GM23248 (cell line): ENCODE results near the gene VPS37B. TPM values are rescaled to one million over a fixed set of nuclear protein-coding genes. Genes with fewer than 3 reads are reported as not detected.

Source experiments
- DNase-seq: peaks from one replicate; pipeline ENCODE4 v3.0.0-alpha.2; 2015
- H2AFZ ChIP-seq: fragments of 200-600 bp; sonication (generic); 2 replicates; pipeline ENCODE4 v1.6.1; 2016; ENCODE audit warnings: antibody characterized with exemption
- H3F3A ChIP-seq: fragments of 200-600 bp; sonication (generic); 2 replicates; pipeline ENCODE4 v1.6.1; 2016; ENCODE audit warnings: mild to moderate bottlenecking, antibody characterized with exemption, mixed run types; ENCODE audit not compliant: insufficient read depth
- H3K27ac ChIP-seq: fragments of 200-600 bp; sonication (generic); 2 replicates; pipeline ENCODE4 v1.5.1; 2016; ENCODE audit warnings: mild to moderate bottlenecking
- H3K27me3 ChIP-seq: fragments of 200-600 bp; sonication (generic); replicated peaks from 2 replicates; pipeline ENCODE4 v1.6.1; 2016; ENCODE audit warnings: mild to moderate bottlenecking; ENCODE audit not compliant: insufficient read depth
- H3K36me3 ChIP-seq: fragments of 200-600 bp; sonication (generic); 2 replicates; pipeline ENCODE4 v1.6.1; 2016; ENCODE audit warnings: low read depth, mild to moderate bottlenecking
- H3K4me1 ChIP-seq: fragments of 200-600 bp; sonication (generic); 2 replicates; pipeline ENCODE4 v1.6.1; 2016; ENCODE audit warnings: mild to moderate bottlenecking; ENCODE audit not compliant: insufficient read depth
- H3K4me2 ChIP-seq: fragments of 200-600 bp; sonication (generic); one replicate; pipeline ENCODE4 v1.6.1; 2016; ENCODE audit warnings: mild to moderate bottlenecking; ENCODE audit not compliant: unreplicated experiment
- H3K4me3 ChIP-seq: fragments of 200-600 bp; sonication (generic); 2 replicates; pipeline ENCODE4 v1.5.1; 2016; ENCODE audit warnings: mild to moderate bottlenecking
- H3K79me2 ChIP-seq: fragments of 200-600 bp; sonication (generic); 2 replicates; pipeline ENCODE4 v1.6.1; 2016; ENCODE audit warnings: mild to moderate bottlenecking; ENCODE audit not compliant: insufficient read depth
- H3K9ac ChIP-seq: fragments of 200-600 bp; sonication (generic); 2 replicates; pipeline ENCODE4 v1.6.1; 2016; ENCODE audit warnings: mild to moderate bottlenecking
- H3K9me2 ChIP-seq: fragments of 200-600 bp; sonication (generic); 2 replicates; pipeline ENCODE4 v1.6.1; 2016; ENCODE audit warnings: mixed run types, mild to moderate bottlenecking, moderate library complexity; ENCODE audit not compliant: insufficient read depth
- H3K9me3 ChIP-seq: fragments of 200-600 bp; sonication (generic); one replicate; pipeline ENCODE4 v1.6.1; 2017; ENCODE audit warnings: low read depth
- H4K20me1 ChIP-seq: fragments of 200-600 bp; sonication (generic); 2 replicates; pipeline ENCODE4 v1.6.0; 2016; ENCODE audit not compliant: insufficient read depth
- EZH2 ChIP-seq: fragments of 200-600 bp; sonication (generic); IDR thresholded peaks from 2 replicates; pipeline ENCODE4 v1.6.1; 2018; ENCODE audit warnings: antibody characterized with exemption, mild to moderate bottlenecking; ENCODE audit not compliant: insufficient read depth, poor library complexity, severe bottlenecking
- EZH2phosphoT487 ChIP-seq: fragments of 200-600 bp; sonication (generic); IDR thresholded peaks from 2 replicates; pipeline ENCODE4 v1.6.1; 2018; ENCODE audit warnings: antibody characterized with exemption, moderate library complexity, mild to moderate bottlenecking, low read depth; ENCODE audit not compliant: insufficient read depth
- WGBS, 2 experiments: methylation state at CpG; one replicate each; pipeline ENCODE4 v1.1.6; 2015 to 2017; ENCODE audit warnings: low lambda C conversion rate in 2 of 2, low coverage in 1 of 2; ENCODE audit errors: missing lambda C conversion rate in 2 of 2; 5-methylcytosine and 5-hydroxymethylcytosine counted together
- in situ Hi-C: fragments of 300-500 bp; cut with MboI; formaldehyde crosslinking; loops from 2 replicates; pipeline ENCODE4 v1.15.0; 2020
- polyA plus RNA-seq: library from polyadenylated mRNA; unstranded; fragments of >200 nt; fragmentation: Nextera tagmentation; extraction: Ambion mirVana; gene quantifications from 2 replicates; pipeline ENCODE4 v1.2.1, GENCODE V29; 2016
- total RNA-seq: library from RNA; depleted of rRNA; stranded (reverse); fragments of >200 nt; shearing (Covaris generic); gene quantifications from 2 replicates; pipeline ENCODE4 v1.2.3, GENCODE V29; 2014

Gene VPS37B
- total and polyA plus RNA-seq, 2 experiments from 2014 or later: 19.1 to 31.3 TPM

- DNase-seq: no peak
- Histone ChIP-seq H3K9me2 (no peaks in the 10 kb centered on the region), H3K79me2 (peaks cover 27% of the 10 kb centered on the region), H3K4me2 (no peak overlapping the region), H3K4me1 (peaks cover 9% of the 10 kb centered on the region), H2AFZ (no peak overlapping the region), H3K9me3 (no peaks in the 10 kb centered on the region), H4K20me1 (no peaks in the 10 kb centered on the region), H3F3A (peaks cover 13% of the 10 kb centered on the region; the same call in 1 of the 2 replicates), H3K4me3 (no peak overlapping the region), H3K36me3 (peaks cover 25% of the 10 kb centered on the region; the same call in 1 of the 2 replicates), H3K9ac (no peak overlapping the region), H3K27ac (no peak overlapping the region), H3K27me3 (no peaks in the 10 kb centered on the region)
- no peak for TF ChIP-seq EZH2phosphoT487
- TF ChIP-seq EZH2: no peak
- 89 to 92% methylated on average over 14 to 17 of the region's 17 CpGs for WGBS, 2 experiments
- in situ Hi-C loops: loop anchor here (25.0 kb wide), 1 partner anchor 371 kb away; the partner anchor contains the start of genes MPHOSPH9 and MTRFR
These were observed 29.5 kb downstream of the VPS37B start for GRCh38 chr12:122866379-122866778.

GRCh38 chr12:122865268-122866231 lies 30.4 kb downstream of the VPS37B start:
- peaks cover 24% of the 10 kb centered on the region; the same call in 1 of the 2 replicates for H3K36me3 ChIP-seq
- no peak overlapping the region for H2AFZ ChIP-seq
- no peak overlapping the region for H3K27ac ChIP-seq
- H3K4me2 ChIP-seq: no peak overlapping the region
- no peaks in the 10 kb centered on the region for H3K9me3 ChIP-seq
- no peak overlapping the region for H3K4me3 ChIP-seq
- peaks cover 1% of the 10 kb centered on the region for H3K4me1 ChIP-seq
- in situ Hi-C loops: loop anchor here (25.0 kb wide), 1 partner anchor 372 kb away; the partner anchor contains the start of genes MPHOSPH9 and MTRFR
- no peaks in the 10 kb centered on the region for H3K27me3 ChIP-seq
- H3K79me2 ChIP-seq: peaks cover 19% of the 10 kb centered on the region
- 89 to 91% methylated on average over 39 to 43 of the region's 43 CpGs for WGBS, 2 experiments
- H3K9me2 ChIP-seq: no peaks in the 10 kb centered on the region
- no peaks in the 10 kb centered on the region for H4K20me1 ChIP-seq
- no peak overlapping the region for H3K9ac ChIP-seq
- TF ChIP-seq EZH2phosphoT487 (no peak), EZH2 (no peak)
- peaks cover 6% of the 10 kb centered on the region; the same call in 1 of the 2 replicates for H3F3A ChIP-seq
- peak; percentile 38 for DNase-seq

GRCh38 chr12:122864894-122865253 lies 31.1 kb downstream of the VPS37B start:
- 80 to 88% methylated on average over 5 of the region's 5 CpGs for WGBS, 2 experiments
- H3K36me3 ChIP-seq: peaks cover 19% of the 10 kb centered on the region; the same call in 1 of the 2 replicates
- H3K4me1 ChIP-seq: no peaks in the 10 kb centered on the region
- H3K9me2 ChIP-seq: no peaks in the 10 kb centered on the region
- H3K9ac ChIP-seq: no peak overlapping the region
- TF ChIP-seq EZH2phosphoT487: no peak
- no peak for TF ChIP-seq EZH2
- H3K27ac ChIP-seq: no peak overlapping the region
- no peak overlapping the region for H2AFZ ChIP-seq
- DNase-seq: no peak
- no peaks in the 10 kb centered on the region for H3K27me3 ChIP-seq
- no peak overlapping the region for H3K4me2 ChIP-seq
- peaks cover 3% of the 10 kb centered on the region; the same call in 1 of the 2 replicates for H3F3A ChIP-seq
- no peaks in the 10 kb centered on the region for H3K9me3 ChIP-seq
- no peak overlapping the region for H3K4me3 ChIP-seq
- no peaks in the 10 kb centered on the region for H4K20me1 ChIP-seq
- in situ Hi-C loops: loop anchor here (25.0 kb wide), 1 partner anchor 372 kb away; the partner anchor contains the start of genes MPHOSPH9 and MTRFR
- peaks cover 12% of the 10 kb centered on the region for H3K79me2 ChIP-seq

- no peaks in the 10 kb centered on the region for H3K27me3 ChIP-seq
- H3K9me2 ChIP-seq: no peaks in the 10 kb centered on the region
- TF ChIP-seq EZH2phosphoT487: no peak
- no peak for TF ChIP-seq EZH2
- no peaks in the 10 kb centered on the region for H3K4me1 ChIP-seq
- H3K4me3 ChIP-seq: no peak overlapping the region
- no peaks in the 10 kb centered on the region for H3K9me3 ChIP-seq
- H4K20me1 ChIP-seq: no peaks in the 10 kb centered on the region
- peaks cover 10% of the 10 kb centered on the region; the same call in 1 of the 2 replicates for H3K36me3 ChIP-seq
- H3K27ac ChIP-seq: no peak overlapping the region
- no peaks in the 10 kb centered on the region for H3K79me2 ChIP-seq
- H2AFZ ChIP-seq: no peak overlapping the region
- no peak overlapping the region for H3K9ac ChIP-seq
- DNase-seq: no peak
- in situ Hi-C loops: loop anchor here (25.0 kb wide), 1 partner anchor 374 kb away; the partner anchor contains the start of genes MPHOSPH9 and MTRFR
- no peak overlapping the region for H3K4me2 ChIP-seq
- WGBS, 2 experiments: 59 to 63% methylated on average over 12 of the region's 12 CpGs
- H3F3A ChIP-seq: peaks cover 3% of the 10 kb centered on the region; the same call in 1 of the 2 replicates
These were observed 32.8 kb downstream of the VPS37B start for GRCh38 chr12:122862872-122863701.
